ENCODE measurements around the gene HS3ST6. TPM values are rescaled to one million over a fixed set of nuclear protein-coding genes. Genes with fewer than 3 reads are reported as not detected.

The HS3ST6 gene
- total and polyA plus RNA-seq, 2 of the 13 experiments (the other 11 are each of a cell fraction or from before 2014, with no cell fraction given) = not detected

GRCh38 chr16:1964506-1965395, 46.5 kb upstream of the HS3ST6 start, which contains the start of gene RPS2 (continued):
- peak; percentile 50; the same call in 1 of the 2 replicates for TF ChIP-seq ATF6 (CRISPR knock-in tag; conservative IDR thresholded peaks at IDR 0.05)
- TF ChIP-seq CBX1 (IDR thresholded peaks at IDR 0.05; ENCODE audit: low read depth) = peak; percentile 41
- no peak for TF ChIP-seq MED8 (CRISPR knock-in tag; IDR thresholded peaks at IDR 0.05; ENCODE audit: insufficient replicate concordance)
- 0 out of 2 replicates have a peak, but pooled peaks have one; percentile 27 for TF ChIP-seq KIAA2018 (CRISPR knock-in tag; IDR thresholded peaks at IDR 0.05; ENCODE audit: borderline replicate concordance)
- no peak for TF ChIP-seq ZBTB8A (CRISPR knock-in tag; IDR thresholded peaks at IDR 0.05; ENCODE audit: borderline replicate concordance, low read depth)
- peak in 1 of 2 experiments; percentile 85; a peak in 1 of 4 replicates for TF ChIP-seq KLF16 (CRISPR knock-in tag; IDR thresholded peaks at IDR 0.05)
- TF ChIP-seq NFRKB (IDR thresholded peaks at IDR 0.05) = no peak
- no peak for TF ChIP-seq ZNF543 (CRISPR knock-in tag; IDR thresholded peaks at IDR 0.05)
- TF ChIP-seq ZNF30 (CRISPR knock-in tag; IDR thresholded peaks at IDR 0.05) = peak; percentile 65; the same call in 1 of the 2 replicates
- peak; percentile 25 for TF ChIP-seq RAD21 (CRISPR knock-in tag; IDR thresholded peaks at IDR 0.05)
- peak; percentile 8; the same call in 1 of the 2 replicates for TF ChIP-seq MLX (CRISPR knock-in tag; IDR thresholded peaks at IDR 0.05)
- no peak for TF ChIP-seq THYN1 (CRISPR knock-in tag; IDR thresholded peaks at IDR 0.05; ENCODE audit: borderline replicate concordance, low read depth)
- TF ChIP-seq SALL1 (CRISPR knock-in tag; IDR thresholded peaks at IDR 0.05) = peak; percentile 67
- TF ChIP-seq ELF4 (CRISPR knock-in tag; IDR thresholded peaks at IDR 0.05; ENCODE audit: borderline replicate concordance) = 0 out of 2 replicates have a peak, but pooled peaks have one; percentile 73
- no peak for TF ChIP-seq ZNF382 (CRISPR knock-in tag; IDR thresholded peaks at IDR 0.05; ENCODE audit: borderline replicate concordance)
- no peak for TF ChIP-seq HIVEP1 (CRISPR knock-in tag; IDR thresholded peaks at IDR 0.05)
- no peak for TF ChIP-seq CBFB (CRISPR knock-in tag; IDR thresholded peaks at IDR 0.05)
- peak; percentile 33; the same call in 1 of the 2 replicates for TF ChIP-seq NR2C2 (CRISPR knock-in tag; IDR thresholded peaks at IDR 0.05; ENCODE audit: borderline replicate concordance)
- no peak for TF ChIP-seq ZNF549 (CRISPR knock-in tag; IDR thresholded peaks at IDR 0.05)
